Muscle layer of colon (tissue), 2 donors: ENCODE results near the gene BMI1.

Source experiments
- H3K27ac ChIP-seq: one replicate; pipeline ENCODE4 v1.7.0; 2013; ENCODE audit warnings: low read depth, mild to moderate bottlenecking, low read length, moderate library complexity
- H3K27me3 ChIP-seq, 2 donors: one replicate each; pipeline ENCODE4 v1.7.0; 2013; ENCODE audit warnings: low read length in 2 of 2, mild to moderate bottlenecking in 2 of 2; ENCODE audit not compliant: insufficient read depth in 2 of 2, control insufficient read depth in 1 of 2
- H3K36me3 ChIP-seq: one replicate; pipeline ENCODE4 v1.7.0; 2013; ENCODE audit warnings: mild to moderate bottlenecking, low read length; ENCODE audit not compliant: insufficient read depth
- H3K4me1 ChIP-seq: one replicate; pipeline ENCODE4 v1.7.0; 2013; ENCODE audit warnings: mild to moderate bottlenecking, low read length; ENCODE audit not compliant: insufficient read depth
- H3K4me3 ChIP-seq, 2 donors: one replicate each; pipeline ENCODE4 v1.7.0; 2013; ENCODE audit warnings: low read length in 2 of 2, low read depth in 1 of 2, mild to moderate bottlenecking in 1 of 2, moderate library complexity in 1 of 2
- H3K9ac ChIP-seq: one replicate; pipeline ENCODE4 v1.7.0; 2013; ENCODE audit warnings: low read length
- H3K9me3 ChIP-seq: one replicate; pipeline ENCODE4 v1.7.0; 2013; ENCODE audit warnings: mild to moderate bottlenecking, low read length
- donor health status: abdominal sarcoma.
- donor health status: Adenocarcinoma of cecum.

BMI1 gene

DNA sequence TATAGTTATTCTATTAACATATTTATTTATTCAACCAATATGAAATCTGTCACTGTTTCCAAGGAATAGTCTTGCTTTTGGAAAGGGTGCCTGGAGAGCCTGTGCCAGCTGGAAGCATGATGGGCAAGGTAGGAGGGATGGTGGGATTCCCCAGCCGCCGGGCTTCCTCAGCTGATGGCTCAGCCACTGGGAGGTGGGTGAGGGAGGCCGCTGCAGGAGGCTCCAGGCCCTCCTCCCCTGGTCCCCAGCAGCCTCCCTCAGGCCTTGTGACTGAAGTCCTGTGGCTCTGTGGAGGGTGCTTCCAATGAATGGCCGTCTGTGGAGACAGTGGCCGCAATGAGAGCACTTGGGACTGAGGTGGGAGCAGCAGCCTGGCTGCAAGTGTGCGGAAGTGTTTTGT, 51.4 kb downstream of the BMI1 start:
- Histone ChIP-seq H3K27me3 (no peaks in the 10 kb centered on the region), H3K4me1 (no peaks in the 10 kb centered on the region), H3K9me3 (no peaks in the 10 kb centered on the region), H3K27ac (no peak overlapping the region), H3K4me3 (no peak overlapping the region), H3K36me3 (no peaks in the 10 kb centered on the region), H3K9ac (no peak overlapping the region)

DNA sequence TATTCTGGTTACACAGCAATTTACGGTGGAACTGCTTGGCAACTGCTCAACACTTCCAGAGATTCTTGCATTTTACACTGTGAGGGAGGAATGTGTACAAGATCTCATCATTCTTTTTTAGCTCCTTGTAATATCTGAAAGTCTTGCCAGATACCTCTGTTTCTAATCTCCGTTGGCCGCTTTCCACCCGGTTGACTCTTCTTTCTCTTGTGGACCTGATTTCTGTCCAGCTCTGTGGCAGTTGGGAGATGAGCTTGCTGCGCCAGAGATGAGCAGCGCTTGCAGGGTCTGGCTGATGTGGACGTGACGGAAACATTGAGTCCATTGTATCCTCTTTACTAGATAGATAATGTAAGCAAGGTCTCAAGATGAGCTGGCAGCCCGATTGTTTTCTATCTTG, 52.0 kb downstream of the BMI1 start:
- no peak overlapping the region for H3K27ac ChIP-seq
- no peaks in the 10 kb centered on the region for H3K4me1 ChIP-seq
- no peaks in the 10 kb centered on the region for H3K27me3 ChIP-seq
- no peaks in the 10 kb centered on the region for H3K9me3 ChIP-seq
- no peak overlapping the region for H3K9ac ChIP-seq
- H3K4me3 ChIP-seq: no peak overlapping the region
- H3K36me3 ChIP-seq: no peaks in the 10 kb centered on the region

DNA sequence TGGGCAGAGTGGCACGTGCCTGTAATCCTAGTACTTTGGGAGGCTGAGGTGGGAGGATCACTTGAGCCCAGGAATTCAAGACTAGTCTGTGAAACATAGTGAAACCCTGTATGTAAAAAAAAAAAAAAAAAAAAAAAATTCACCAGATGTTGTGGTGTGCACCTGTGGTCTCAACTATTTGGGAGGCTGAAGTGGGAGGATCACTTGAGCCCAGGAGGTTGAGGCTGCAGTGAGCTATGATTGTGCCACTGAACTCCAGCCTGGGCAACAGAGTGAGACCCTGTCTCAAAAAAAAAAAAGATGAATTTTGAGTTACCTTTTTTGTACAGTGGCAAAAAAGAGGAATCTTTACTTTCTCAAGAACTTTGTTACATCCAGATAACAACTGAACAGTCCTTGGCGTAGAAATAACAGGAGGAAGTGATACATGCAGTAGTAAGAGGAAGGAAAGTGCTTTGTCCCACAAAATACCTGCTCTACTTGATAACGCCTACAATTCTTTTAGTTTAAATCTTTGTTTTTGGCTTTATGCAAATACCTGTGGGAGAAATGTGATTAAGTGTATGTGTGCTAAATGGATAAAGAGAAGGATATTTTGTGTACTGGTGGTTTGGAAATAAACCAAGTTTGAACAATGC, 53.7 kb downstream of the BMI1 start:
- Histone ChIP-seq H3K4me1 (no peaks in the 10 kb centered on the region), H3K9ac (no peak overlapping the region), H3K4me3 (no peak overlapping the region), H3K27me3 (no peaks in the 10 kb centered on the region), H3K27ac (no peak overlapping the region), H3K36me3 (no peaks in the 10 kb centered on the region), H3K9me3 (no peaks in the 10 kb centered on the region)

DNA sequence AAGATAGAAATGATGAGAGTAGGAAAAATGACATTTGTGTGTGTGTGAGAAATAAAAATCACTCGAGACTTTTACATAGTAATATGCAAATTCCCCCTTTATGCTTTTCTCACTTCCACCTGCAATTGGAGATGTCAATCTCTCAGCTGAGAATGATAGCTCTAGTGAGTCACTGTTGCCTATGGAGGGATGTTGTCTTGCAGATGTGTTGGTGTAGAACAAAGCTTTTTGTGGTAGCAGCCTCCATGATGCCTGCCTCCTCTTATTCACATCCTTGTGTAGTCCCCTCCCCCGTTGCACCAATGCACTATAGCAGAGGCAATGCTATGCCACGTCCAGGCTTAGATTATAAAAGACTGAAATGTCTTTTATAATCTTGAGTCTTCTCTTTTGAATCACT, 58.2 kb downstream of the BMI1 start:
- Histone ChIP-seq H3K4me3 (no peak overlapping the region), H3K27me3 (no peaks in the 10 kb centered on the region), H3K9ac (no peak overlapping the region), H3K27ac (no peak overlapping the region), H3K9me3 (no peaks in the 10 kb centered on the region), H3K4me1 (no peaks in the 10 kb centered on the region), H3K36me3 (no peaks in the 10 kb centered on the region)
